Heart right ventricle (tissue), 16 donors: ENCODE results near the gene CNTN5. TPM values are rescaled to one million over a fixed set of nuclear protein-coding genes. Genes with fewer than 3 reads are reported as not detected.

ENCODE experiments used
- ATAC-seq, 8 donors: fragments of 200-7000 bp; cut with Tn5 transposase; one replicate each; pipeline ENCODE4 v1.9.1; 2020; ENCODE audit warnings: mild to moderate bottlenecking in 8 of 8, moderate library complexity in 8 of 8, moderate number of reproducible peaks in 1 of 8
- DNase-seq, 2 donors: peaks; one replicate each; pipeline ENCODE4 v3.0.0-alpha.2; 2020
- H3K27ac ChIP-seq, 10 donors: fragments of 200-600 bp; sonication (generic) in 2 of 10; one replicate each; pipeline versions ENCODE4 v1.5.0 to v1.8.0; 2020 to 2022; ENCODE audit warnings: mild to moderate bottlenecking in 3 of 10
- H3K27me3 ChIP-seq, 7 donors: fragments of 200-600 bp; one replicate each; pipeline ENCODE4 v1.8.0; 2021 to 2022; ENCODE audit warnings: mild to moderate bottlenecking in 2 of 7
- H3K36me3 ChIP-seq, 9 donors: fragments of 200-600 bp; sonication (generic) in 1 of 9; one replicate each; pipeline versions ENCODE4 v1.5.0 to v1.8.0; 2020 to 2022; ENCODE audit warnings: mild to moderate bottlenecking in 2 of 9
- H3K4me1 ChIP-seq, 9 donors: fragments of 200-600 bp; sonication (generic) in 1 of 9; one replicate each; pipeline versions ENCODE4 v1.5.0 to v1.8.0; 2020 to 2022; ENCODE audit warnings: mild to moderate bottlenecking in 4 of 9
- H3K4me3 ChIP-seq, 10 donors: fragments of 200-600 bp; sonication (generic) in 2 of 10; one replicate each; pipeline versions ENCODE4 v1.5.0 to v1.8.0; 2020 to 2022; ENCODE audit warnings: mild to moderate bottlenecking in 7 of 10, moderate library complexity in 2 of 10
- H3K9me3 ChIP-seq, 11 donors: fragments of 200-600 bp in 10 of 11; sonication (generic) in 2 of 11; one replicate each; pipeline versions ENCODE4 v1.5.0 to v1.8.0; 2013 to 2022; ENCODE audit warnings: mild to moderate bottlenecking in 2 of 11, control low read depth in 1 of 11, moderate library complexity in 1 of 11
- CTCF ChIP-seq, 9 donors: fragments of 200-600 bp; sonication (generic) in 2 of 9; IDR thresholded peaks; one replicate each; pipeline versions ENCODE4 v1.5.0 to v1.8.0; 2021 to 2022; ENCODE audit warnings: antibody characterized with exemption in 9 of 9, mild to moderate bottlenecking in 5 of 9, moderate library complexity in 1 of 9
- WGBS, 2 donors: extraction: QIAGEN DNeasy Blood & Tissue Kit; methylation state at CpG; one replicate each; pipeline ENCODE4 v1.1.7; 2013; ENCODE audit warnings: inconsistent platforms in 1 of 2; 5-methylcytosine and 5-hydroxymethylcytosine counted together
- intact Hi-C, 10 donors: fragments of 100-400 bp; cut with DNase I; formaldehyde crosslinking; loops; one replicate each; pipeline versions ENCODE4 v1.11.1 to v1.14.2; 2022
- polyA plus RNA-seq, 2 donors: library from polyadenylated mRNA; stranded (reverse); fragments of 200-250 nt; gene quantifications; one replicate each; pipeline ENCODE4 v1.2.3, GENCODE V29; 2013
- total RNA-seq, 10 donors: library from RNA; stranded (reverse); fragmentation: NEBNext Ultra II Directional in 3 of 10; extraction: Animal tissue kit (Norgen Biotek cat#: 25700) in 3 of 10; gene quantifications; one replicate each; pipeline versions ENCODE4 v1.2.1 to v1.2.4, GENCODE V29; 2021 to 2023
- donor health status: Arrhythmogenic right ventricular cardiomyopathy.
- donor health status: ischemic (EF 13 %, LVEDD 7.1; RV severe dilation, severe dysfunction).
- donor health status: healthy with polysubstance abuse.
- donor health status: DM: no; HTN: yes; CAD: no.
- donor health status: DM: no; HTN: no; CAD: no.
- donor health status: ischemic (EF 25% LVEDD 6.9; RV normal size, moderate dysfunction).
- donor health status: ischemic (EF 25% LVEDD 5.7; RV mildly dilated, moderate dysfunction).
- donor health status: healthy.
- donor health status: DM: yes; HTN: yes; CAD: no.
- donor health status: Ischemic cardiomyopathy.
- donor health status: ischemic (EF 35%, LVEDD 5.7; RV mildly dilated, moderate dysfunction).
- donor health status: nonischemic (EF 11% LVEDD 7.7; RV severe dilation, severe dysfunction).
- donor health status: DM: yes; HTN: yes; CAD: no.
- donor health status: PGD.
- donor health status: ischemic (EF 29% LVEDD 5.4; RV normal size, mild dysfunction).
- donor health status: nonischemic (EF 23%, LVEDD 6.1; RV moderate dilation, normal function).

Gene CNTN5
- total and polyA plus RNA-seq, 12 donors = 0.05 to 0.35 (median 0.17) TPM; not detected in 6

- Histone ChIP-seq H3K9me3 (peaks cover 0 to 27% (median 0%) of the 10 kb centered on the region in 11 donors), H3K4me1 (no peaks in the 10 kb centered on the region), H3K27ac (no peak overlapping the region), H3K4me3 (no peak overlapping the region), H3K36me3 (no peaks in the 10 kb centered on the region), H3K27me3 (no peaks in the 10 kb centered on the region)
- WGBS, 2 donors = 72 to 77% methylated on average over 2 of the region's 2 CpGs
- ATAC-seq (no peak), DNase-seq (no peak)
- no peak for TF ChIP-seq CTCF (IDR thresholded peaks at IDR 0.05)
- intact Hi-C loops = no loop called here
These were observed 911.9 kb downstream of the CNTN5 start for GRCh38 chr11:99932684-99933083.

GRCh38 chr11:99934008-99934407 lies 913.3 kb downstream of the CNTN5 start:
- no peak overlapping the region for H3K27ac ChIP-seq
- no peaks in the 10 kb centered on the region for H3K36me3 ChIP-seq
- DNase-seq (no peak), ATAC-seq (no peak)
- peaks cover 0 to 14% (median 0%) of the 10 kb centered on the region in 11 donors for H3K9me3 ChIP-seq
- TF ChIP-seq CTCF (IDR thresholded peaks at IDR 0.05) = no peak
- no peaks in the 10 kb centered on the region for H3K4me1 ChIP-seq
- H3K4me3 ChIP-seq = no peak overlapping the region
- intact Hi-C loops = no loop called here
- H3K27me3 ChIP-seq = no peaks in the 10 kb centered on the region

GRCh38 chr11:99937330-99937729 lies 916.6 kb downstream of the CNTN5 start:
- TF ChIP-seq CTCF (IDR thresholded peaks at IDR 0.05) = no peak
- no peaks in the 10 kb centered on the region for H3K27me3 ChIP-seq
- no peak for ATAC-seq

GRCh38 chr11:99952816-99953215 lies 932.1 kb downstream of the CNTN5 start:
- Histone ChIP-seq H3K36me3 (no peaks in the 10 kb centered on the region), H3K4me1 (no peaks in the 10 kb centered on the region), H3K27me3 (no peaks in the 10 kb centered on the region), H3K27ac (no peak overlapping the region), H3K9me3 (peaks cover 0 to 5% (median 0%) of the 10 kb centered on the region in 11 donors), H3K4me3 (no peak overlapping the region)
- intact Hi-C loops = no loop called here
- DNase-seq (no peak), ATAC-seq (no peak)
- whole genome bisulfite sequencing, 2 donors = 73 to 76% methylated on average over 1 of the region's 1 CpG
- no peak for TF ChIP-seq CTCF (IDR thresholded peaks at IDR 0.05)

More at GRCh38 chr11:99937330-99937729, 916.6 kb downstream of the CNTN5 start:
- H3K4me3 ChIP-seq = no peak overlapping the region
- no peak for DNase-seq
- H3K36me3 ChIP-seq = no peaks in the 10 kb centered on the region
- 82 to 83% methylated on average over 9 of the region's 9 CpGs for WGBS, 2 donors
- no peaks in the 10 kb centered on the region for H3K4me1 ChIP-seq
- H3K9me3 ChIP-seq = peaks cover 0 to 5% (median 0%) of the 10 kb centered on the region in 11 donors
- no peak overlapping the region for H3K27ac ChIP-seq
- intact Hi-C loops = no loop called here
